Neural progenitor cell (in vitro differentiated cells): ENCODE measurements around the gene SOX10. TPM values are rescaled to one million over a fixed set of nuclear protein-coding genes. Genes with fewer than 3 reads are reported as not detected.
A peak's percentile ranks its signal among the peaks of the same experiment; 100 is the strongest.

Experiments used
- DNase-seq: peaks from one replicate; pipeline ENCODE4 v3.0.0-alpha.2; 2016; ENCODE audit warnings: low spot score
- H2AFZ ChIP-seq: fragments of 200-600 bp; sonication (generic); replicated peaks from 2 replicates; pipeline ENCODE4 v1.6.1; 2016; ENCODE audit warnings: antibody characterized with exemption
- H3F3A ChIP-seq: fragments of 200-600 bp; sonication (generic); 2 replicates; pipeline ENCODE4 v1.6.1; 2016; ENCODE audit warnings: antibody characterized with exemption, low read depth
- H3K27ac ChIP-seq: fragments of 200-600 bp; sonication (generic); 2 replicates; pipeline ENCODE4 v1.5.1; 2016; ENCODE audit warnings: mild to moderate bottlenecking
- H3K27me3 ChIP-seq: fragments of 200-600 bp; sonication (generic); 2 replicates; pipeline ENCODE4 v1.6.1; 2016; ENCODE audit warnings: mild to moderate bottlenecking, moderate library complexity
- H3K36me3 ChIP-seq: fragments of 200-600 bp; sonication (generic); 2 replicates; pipeline ENCODE4 v1.5.1; 2016
- H3K4me1 ChIP-seq: fragments of 200-600 bp; sonication (generic); 2 replicates; pipeline ENCODE4 v1.6.1; 2016; ENCODE audit warnings: mixed run types
- H3K4me2 ChIP-seq: fragments of 200-600 bp; sonication (generic); 2 replicates; pipeline ENCODE4 v1.6.1; 2016
- H3K4me3 ChIP-seq: fragments of 200-600 bp; sonication (generic); 2 replicates; pipeline ENCODE4 v1.5.1; 2016
- H3K79me2 ChIP-seq: fragments of 200-600 bp; sonication (generic); 2 replicates; pipeline ENCODE4 v1.6.1; 2016; ENCODE audit warnings: low read depth
- H3K9ac ChIP-seq: fragments of 200-600 bp; sonication (generic); 2 replicates; pipeline ENCODE4 v1.6.1; 2016
- H3K9me3 ChIP-seq: fragments of 200-600 bp; sonication (generic); 2 replicates; pipeline ENCODE4 v1.5.1; 2016; ENCODE audit warnings: low read depth
- H4K20me1 ChIP-seq: fragments of 200-600 bp; sonication (generic); 2 replicates; pipeline ENCODE4 v1.6.1; 2016; ENCODE audit warnings: low read depth
- H3K27ac Mint-ChIP-seq: 3 replicates; pipeline ENCODE4 v1.8.0; 2021; ENCODE audit warnings: mixed read lengths
- H3K27me3 Mint-ChIP-seq: 2 replicates; pipeline ENCODE4 v1.8.0; 2022; ENCODE audit warnings: low read depth, mild to moderate bottlenecking, inconsistent platforms, moderate library complexity, mixed read lengths; ENCODE audit not compliant: insufficient read depth
- H3K36me3 Mint-ChIP-seq: 3 replicates; pipeline ENCODE4 v1.8.0; 2021; ENCODE audit warnings: mixed read lengths
- H3K4me1 Mint-ChIP-seq: 3 replicates; pipeline ENCODE4 v1.8.0; 2021; ENCODE audit warnings: mixed read lengths
- H3K4me3 Mint-ChIP-seq: 3 replicates; pipeline ENCODE4 v1.8.0; 2021; ENCODE audit warnings: mild to moderate bottlenecking, moderate library complexity, mixed read lengths
- H3K9me3 Mint-ChIP-seq: 3 replicates; pipeline ENCODE4 v1.8.0; 2020; ENCODE audit warnings: mixed read lengths
- CTCF ChIP-seq: fragments of 200-600 bp; sonication (generic); IDR thresholded peaks from 2 replicates; pipeline ENCODE4 v1.5.1; 2017; ENCODE audit warnings: antibody characterized with exemption, mild to moderate bottlenecking
- EZH2 ChIP-seq: fragments of 200-600 bp; sonication (generic); IDR thresholded peaks from 2 replicates; pipeline ENCODE4 v1.6.1; 2017; ENCODE audit warnings: antibody characterized with exemption, mild to moderate bottlenecking, moderate library complexity
- EZH2phosphoT487 ChIP-seq: fragments of 200-600 bp; sonication (generic); IDR thresholded peaks from 2 replicates; pipeline ENCODE4 v1.6.1; 2017; ENCODE audit warnings: antibody characterized with exemption
- total RNA-seq: library from RNA; depleted of rRNA; stranded (reverse); fragments of >200 nt; gene quantifications from 2 replicates; pipeline ENCODE4 v1.2.3, GENCODE V29; 2015; ENCODE audit warnings: low replicate concordance

Gene SOX10
- total RNA-seq, 1 donor from 2014 or later, result 0.99 TPM

DNA sequence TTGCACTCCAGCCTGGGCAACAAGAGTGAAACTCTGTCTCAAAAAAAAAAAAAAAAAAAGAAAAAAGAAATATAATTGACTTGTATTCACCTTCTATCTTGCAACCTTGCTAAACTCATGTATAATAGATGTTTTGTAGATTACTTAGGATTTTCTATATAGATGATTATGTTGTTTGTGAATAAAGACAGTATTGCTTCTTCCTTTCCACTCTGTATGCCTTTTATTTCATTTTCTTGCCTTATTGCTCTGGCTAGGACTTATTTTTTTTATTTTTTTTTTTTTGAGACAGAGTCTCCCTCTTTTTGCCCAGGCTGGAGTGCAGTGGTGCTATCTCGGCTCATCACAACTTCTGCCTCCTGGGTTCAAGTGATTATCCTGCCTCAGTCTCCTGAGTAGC lies 29.7 kb upstream of the SOX10 start:
- Histone ChIP-seq H2AFZ (no peak overlapping the region), H3K4me3 (no peak overlapping the region), H3K9me3 (no peaks in the 10 kb centered on the region), H4K20me1 (no peaks in the 10 kb centered on the region), H3K27me3 (no peaks in the 10 kb centered on the region), H3K9ac (no peak overlapping the region), H3K79me2 (no peaks in the 10 kb centered on the region), H3K27ac (no peak overlapping the region), H3F3A (peaks cover 25% of the 10 kb centered on the region), H3K36me3 (no peaks in the 10 kb centered on the region), H3K4me2 (no peak overlapping the region), H3K4me1 (peaks cover 24% of the 10 kb centered on the region)
- TF ChIP-seq EZH2 (no peak), CTCF (no peak), EZH2phosphoT487 (no peak)
- H3K36me3 Mint-ChIP-seq, result no peaks in the 10 kb centered on the region
- H3K4me3 Mint-ChIP-seq, result no peak overlapping the region
- no peak overlapping the region for H3K27ac Mint-ChIP-seq
- H3K27me3 Mint-ChIP-seq, result peaks cover 2% of the 10 kb centered on the region
- DNase-seq, result no peak
- H3K9me3 Mint-ChIP-seq, result peaks cover 2% of the 10 kb centered on the region
- H3K4me1 Mint-ChIP-seq, result peaks cover 13% of the 10 kb centered on the region

- Mint-ChIP-seq H3K36me3 (no peaks in the 10 kb centered on the region), H3K27me3 (peaks cover 5% of the 10 kb centered on the region), H3K9me3 (peaks cover 2% of the 10 kb centered on the region), H3K4me3 (no peak overlapping the region), H3K27ac (no peak overlapping the region), H3K4me1 (peaks cover 11% of the 10 kb centered on the region)
- no peak for DNase-seq
- Histone ChIP-seq H3K9me3 (no peaks in the 10 kb centered on the region), H3K36me3 (no peaks in the 10 kb centered on the region), H3K27me3 (no peaks in the 10 kb centered on the region), H3K79me2 (no peaks in the 10 kb centered on the region), H3F3A (peaks cover 25% of the 10 kb centered on the region), H3K9ac (no peak overlapping the region), H2AFZ (no peak overlapping the region), H3K27ac (no peak overlapping the region), H3K4me1 (peaks cover 22% of the 10 kb centered on the region), H4K20me1 (no peaks in the 10 kb centered on the region), H3K4me3 (no peak overlapping the region), H3K4me2 (no peak overlapping the region)
- no peak for TF ChIP-seq EZH2
- no peak for TF ChIP-seq EZH2phosphoT487
Measured at GRCh38 chr22:38012604-38013072, 28.3 kb upstream of the SOX10 start.

DNA sequence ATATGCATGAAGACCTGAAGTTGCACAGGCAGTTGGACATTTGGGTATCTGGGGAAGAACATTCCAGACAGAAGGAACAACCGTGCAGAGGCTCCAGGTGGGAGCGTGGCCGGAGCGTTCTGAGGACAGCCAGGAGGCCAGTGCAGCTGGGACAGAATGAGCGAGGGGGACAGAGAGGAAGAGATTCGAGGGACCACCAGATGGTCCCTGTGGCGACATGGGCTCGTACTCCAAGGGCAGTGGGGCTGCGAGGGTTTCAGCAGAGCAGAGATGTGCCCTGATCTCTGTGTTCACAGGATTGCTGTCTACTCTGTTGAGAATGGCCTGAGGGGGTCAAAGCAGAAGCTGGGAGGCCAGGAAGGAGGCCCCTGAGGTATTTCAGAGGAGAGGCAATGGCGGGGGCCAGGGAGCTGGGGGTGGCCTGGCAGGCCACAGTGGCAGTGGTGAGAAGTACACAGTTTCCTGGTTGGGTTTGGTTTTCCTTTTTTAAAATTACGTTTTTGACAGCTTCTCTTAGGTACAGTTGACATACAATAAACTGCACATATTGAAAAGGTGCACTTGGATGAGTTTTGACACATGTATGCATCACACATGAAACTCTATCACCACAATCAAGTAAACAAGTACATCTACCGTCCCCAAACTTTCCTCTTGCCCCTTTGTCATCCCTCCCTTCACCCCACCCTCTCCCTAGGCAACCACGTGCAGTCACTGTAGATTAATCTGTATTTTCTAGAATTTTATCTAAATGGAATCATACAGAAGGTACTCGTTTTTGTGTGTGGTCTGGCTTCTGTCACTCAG lies 24.8 kb upstream of the SOX10 start:
- H3K9ac ChIP-seq, result no peak overlapping the region
- H3K4me1 ChIP-seq, result no peaks in the 10 kb centered on the region
- no peaks in the 10 kb centered on the region for H3K9me3 ChIP-seq
- Mint-ChIP-seq H3K4me3 (no peak overlapping the region), H3K27ac (peak overlapping the region; percentile 2), H3K9me3 (peaks cover 2% of the 10 kb centered on the region), H3K36me3 (no peaks in the 10 kb centered on the region), H3K27me3 (peaks cover 3% of the 10 kb centered on the region), H3K4me1 (peaks cover 4% of the 10 kb centered on the region)
- no peak overlapping the region for H3K27ac ChIP-seq
- H3K4me3 ChIP-seq, result no peak overlapping the region
- no peak overlapping the region for H3K4me2 ChIP-seq
- no peak for DNase-seq
- TF ChIP-seq EZH2, result no peak
- TF ChIP-seq EZH2phosphoT487, result no peak
- no peak for TF ChIP-seq CTCF
- H3F3A ChIP-seq, result no peaks in the 10 kb centered on the region
- H3K79me2 ChIP-seq, result no peaks in the 10 kb centered on the region
- H3K27me3 ChIP-seq, result no peaks in the 10 kb centered on the region
- H4K20me1 ChIP-seq, result no peaks in the 10 kb centered on the region
- no peaks in the 10 kb centered on the region for H3K36me3 ChIP-seq
- H2AFZ ChIP-seq, result no peak overlapping the region

DNA sequence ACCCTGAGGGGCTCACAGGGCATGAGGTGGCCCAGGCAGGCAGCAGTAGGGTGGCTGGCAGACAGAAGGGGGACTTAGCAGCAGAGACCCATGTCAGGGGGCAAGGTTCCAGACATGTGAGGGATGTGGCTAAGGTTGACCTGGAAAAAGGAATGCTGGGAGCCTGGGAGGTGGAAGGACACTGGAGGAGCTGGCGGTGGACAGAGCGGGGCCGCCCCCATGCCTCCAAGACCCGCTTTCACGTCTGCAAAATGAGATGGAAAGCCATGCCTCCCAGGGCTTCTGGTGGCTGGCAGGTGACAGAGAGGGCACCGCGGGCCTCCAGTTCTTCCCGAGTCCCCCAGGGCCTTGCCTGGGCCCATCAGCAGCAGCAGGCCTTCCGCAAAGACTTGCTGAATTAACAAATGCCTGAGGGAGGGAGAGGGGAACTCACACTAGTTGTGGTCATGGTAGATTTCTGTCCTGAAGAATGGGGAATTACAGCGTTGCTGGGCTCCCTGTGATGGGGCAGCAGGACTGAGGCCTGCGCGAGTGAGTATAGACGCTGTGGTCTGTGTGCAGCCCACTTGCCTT lies 23.1 kb upstream of the SOX10 start:
- no peak overlapping the region for H3K4me2 ChIP-seq
- no peak overlapping the region for H2AFZ ChIP-seq
- no peaks in the 10 kb centered on the region for H3K36me3 ChIP-seq
- no peak for DNase-seq
- H3K9me3 Mint-ChIP-seq, result no peaks in the 10 kb centered on the region
- no peak overlapping the region for H3K27ac Mint-ChIP-seq
- no peak overlapping the region for H3K4me3 Mint-ChIP-seq
- no peaks in the 10 kb centered on the region for H3K9me3 ChIP-seq
- no peaks in the 10 kb centered on the region for H3F3A ChIP-seq
- no peaks in the 10 kb centered on the region for H3K36me3 Mint-ChIP-seq
- peaks cover 5% of the 10 kb centered on the region for H3K27me3 Mint-ChIP-seq
- H3K4me1 Mint-ChIP-seq, result peaks cover 4% of the 10 kb centered on the region
- no peaks in the 10 kb centered on the region for H3K4me1 ChIP-seq
- H4K20me1 ChIP-seq, result no peaks in the 10 kb centered on the region
- TF ChIP-seq CTCF, result no peak
- no peak for TF ChIP-seq EZH2phosphoT487
- TF ChIP-seq EZH2, result no peak
- no peak overlapping the region for H3K9ac ChIP-seq
- no peak overlapping the region for H3K27ac ChIP-seq
- no peak overlapping the region for H3K4me3 ChIP-seq
- no peaks in the 10 kb centered on the region for H3K27me3 ChIP-seq
- no peaks in the 10 kb centered on the region for H3K79me2 ChIP-seq
